K562 treated with DMSO at 1 percent for 4 hours (cell line): ENCODE data around the gene NDUFAF4. TPM values are rescaled to one million over a fixed set of nuclear protein-coding genes. Genes with fewer than 3 reads are reported as not detected.

Experiments
- total RNA-seq: library from RNA; unstranded; fragments of 300-600 nt; gene quantifications from 2 replicates; pipeline ENCODE4 v1.2.3, GENCODE V29; 2022; ENCODE audit not compliant: insufficient read depth

Gene NDUFAF4
- 23.6 and 24.8 TPM in 2 replicates for total RNA-seq

DNA sequence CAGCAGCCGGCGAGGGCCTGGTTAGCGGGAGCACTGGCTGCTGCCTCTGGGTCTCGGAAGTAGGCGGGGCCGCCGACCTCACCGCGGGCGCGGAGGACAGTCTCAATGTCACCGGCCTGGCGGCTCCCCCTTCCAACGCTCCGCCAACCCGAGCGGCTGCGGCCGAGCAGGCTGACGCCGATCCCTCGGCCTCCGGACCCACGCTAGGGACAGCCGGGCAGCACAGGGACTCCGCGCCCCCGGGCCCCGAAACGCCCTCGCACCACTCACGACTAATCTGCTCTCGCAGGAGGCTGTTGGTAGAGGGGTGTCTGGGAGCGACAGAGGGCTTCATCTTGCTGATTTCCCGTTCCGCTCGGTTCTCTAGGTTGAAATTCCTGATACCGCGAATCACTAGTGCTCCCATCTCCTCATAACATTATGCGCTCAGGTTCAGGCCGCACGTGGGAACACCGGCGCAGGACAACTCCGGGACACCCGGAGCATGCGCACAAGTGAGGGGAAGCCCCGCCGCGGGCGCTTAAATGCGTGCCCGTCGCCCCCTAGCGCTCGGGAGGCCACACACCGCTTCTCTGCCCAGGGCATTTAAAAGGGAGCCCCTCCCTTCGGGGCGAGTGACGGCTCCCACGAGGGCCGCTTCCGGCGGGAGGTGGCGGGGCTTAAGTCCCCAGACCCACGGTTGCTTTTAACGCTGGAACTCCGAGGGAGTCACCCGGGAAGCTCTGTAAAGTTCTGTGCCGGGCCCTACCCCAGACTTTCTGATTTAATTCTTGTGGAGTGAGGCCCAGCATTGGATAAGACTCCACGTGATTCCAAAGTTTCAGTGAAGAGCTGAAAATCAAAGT, at the start of gene NDUFAF4:
TSS of gene NDUFAF4 (minus strand) at position 496 of the 845 bp plus-strand sequence. CDS start at position 406, 90 bp downstream.

Other genes starting within 250 kb of the NDUFAF4 start
- gene GPR63, start 60.4 kb downstream of the NDUFAF4 start, total RNA-seq = 0.63 and 1.4 TPM in 2 replicates
- 0.75 TPM in 1 of 2 replicates, not detected in the other for gene KLHL32, start 26.8 kb upstream of the NDUFAF4 start, total RNA-seq